Endothelial cell of umbilical vein (primary cell): ENCODE results near the gene IL22. TPM values are rescaled to one million over a fixed set of nuclear protein-coding genes. Genes with fewer than 3 reads are reported as not detected.

Experiments used
- BruUV-seq: library from RNA; stranded (reverse); fragments of 400-500 nt; replicated peaks from 2 replicates; lab custom pipeline; 2021; lab: Mats Ljungman, UMichigan
- CTCF ChIA-PET: fragments of 300-600, 350-600 bp; sonication (Branson Sonifier 250); formaldehyde crosslinking; loops from one replicate; lab custom pipeline; 2021; ENCODE audit warnings: antibody characterized with exemption, inconsistent platforms; lab: Charles Lee
- POLR2A ChIA-PET: fragments of 300-600, 350-600 bp; sonication (Branson Sonifier 250); formaldehyde crosslinking; loops from one replicate; lab custom pipeline; 2021; ENCODE audit warnings: antibody characterized with exemption, inconsistent platforms; lab: Charles Lee
- DNase-seq: peaks from one replicate; pipeline ENCODE4 v3.0.0-alpha.2; 2011; ENCODE audit warnings: low read depth, low spot score
- FAIRE-seq: peaks from 2 replicates; lab custom pipeline; 2011; peaks lifted over from hg19 to GRCh38; lab: Jason Lieb, UNC
- H2AFZ ChIP-seq: 2 replicates; pipeline ENCODE4 v1.6.0; 2012; ENCODE audit warnings: low read depth, low read length, control low read depth, inconsistent platforms
- H3K27ac ChIP-seq: 2 replicates; pipeline ENCODE4 v1.5.1; 2011; ENCODE audit warnings: low read depth, mild to moderate bottlenecking, control low read depth, low read length, moderate library complexity; ENCODE audit not compliant: insufficient read depth
- H3K27me3 ChIP-seq, 2 experiments: 2 replicates each; pipeline versions ENCODE4 v1.6.0 to v1.6.1; 2011; ENCODE audit warnings: low read length in 2 of 2, mixed read lengths in 1 of 2; ENCODE audit not compliant: control insufficient read depth in 2 of 2, insufficient read depth in 2 of 2
- H3K36me3 ChIP-seq, 2 experiments: 2 replicates in 1 of 2; 3 replicates in 1 of 2; pipeline ENCODE4 v1.5.1; 2011; ENCODE audit warnings: low read length in 2 of 2, mild to moderate bottlenecking in 1 of 2, moderate library complexity in 1 of 2; ENCODE audit not compliant: control insufficient read depth in 2 of 2, insufficient read depth in 2 of 2; ENCODE audit errors: extremely low read depth in 1 of 2
- H3K4me1 ChIP-seq: 3 replicates; pipeline ENCODE4 v1.5.1; 2011; ENCODE audit warnings: mild to moderate bottlenecking, low read length; ENCODE audit not compliant: control insufficient read depth, insufficient read depth; ENCODE audit errors: extremely low read depth
- H3K4me2 ChIP-seq: 2 replicates; pipeline ENCODE4 v1.6.1; 2011; ENCODE audit warnings: low read length, control low read depth, mixed read lengths; ENCODE audit not compliant: insufficient read depth
- H3K4me3 ChIP-seq, 3 experiments: fragments of 200-600 bp in 1 of 3; sonication (generic), shearing (Covaris generic) in 1 of 3; replicated peaks in 1 of 3; 2 replicates each; pipeline ENCODE4 v1.5.1; 2011 to 2016; ENCODE audit warnings: control low read depth in 3 of 3, low read length in 3 of 3, mild to moderate bottlenecking in 2 of 3, inconsistent platforms in 1 of 3, low read depth in 1 of 3, moderate library complexity in 1 of 3; ENCODE audit not compliant: insufficient read depth in 1 of 3
- H3K79me2 ChIP-seq: 2 replicates; pipeline ENCODE4 v1.6.0; 2012; ENCODE audit warnings: low read length, inconsistent platforms; ENCODE audit not compliant: control insufficient read depth, insufficient read depth
- H3K9ac ChIP-seq: replicated peaks from 2 replicates; pipeline ENCODE3; 2011; ENCODE audit warnings: low read length, control low read depth; ENCODE audit not compliant: insufficient read depth; ENCODE audit errors: extremely low read depth
- H3K9me1 ChIP-seq: replicated peaks from 3 replicates; pipeline ENCODE4 v1.6.0; 2011; ENCODE audit warnings: mild to moderate bottlenecking, low read length; ENCODE audit not compliant: control insufficient read depth, insufficient read depth; ENCODE audit errors: extremely low read depth
- H3K9me3 ChIP-seq: replicated peaks from 2 replicates; pipeline ENCODE4 v1.5.1; 2012; ENCODE audit warnings: low read length, inconsistent platforms; ENCODE audit not compliant: control insufficient read depth, insufficient read depth
- H4K20me1 ChIP-seq: replicated peaks from 2 replicates; pipeline ENCODE3; 2011; ENCODE audit warnings: mild to moderate bottlenecking, low read length; ENCODE audit not compliant: control insufficient read depth, insufficient read depth; ENCODE audit errors: extremely low read depth
- CTCF ChIP-seq, 2 donors: IDR thresholded peaks; 1 replicate in 1 of 2; 2 replicates in 1 of 2; pipeline ENCODE4 v1.5.1; 2011; ENCODE audit warnings: low read length in 2 of 2, mild to moderate bottlenecking in 2 of 2, moderate library complexity in 2 of 2, control low read depth in 1 of 2, inconsistent platforms in 1 of 2, low read depth in 1 of 2; ENCODE audit not compliant: insufficient read depth in 1 of 2; ENCODE audit errors: extremely low read depth in 1 of 2
- EZH2 ChIP-seq: IDR thresholded peaks from 2 replicates; pipeline ENCODE4 v1.6.1; 2012; ENCODE audit warnings: borderline replicate concordance, low read depth, mild to moderate bottlenecking, moderate library complexity, low read length, inconsistent platforms; ENCODE audit not compliant: severe bottlenecking
- FOS ChIP-seq: IDR thresholded peaks from 2 replicates; pipeline ENCODE4 v1.6.1; 2011; ENCODE audit warnings: mild to moderate bottlenecking, low read length, moderate library complexity, borderline replicate concordance; ENCODE audit not compliant: insufficient read depth
- GATA2 ChIP-seq: IDR thresholded peaks from 2 replicates; pipeline ENCODE4 v1.7.0; 2011; ENCODE audit warnings: low read depth, mild to moderate bottlenecking, moderate library complexity, mixed read lengths, low read length; ENCODE audit not compliant: insufficient read length, insufficient read depth
- JUN ChIP-seq: IDR thresholded peaks from 2 replicates; pipeline ENCODE4 v1.6.1; 2011; ENCODE audit warnings: borderline replicate concordance, low read depth; ENCODE audit not compliant: insufficient read length, insufficient read depth
- MYC ChIP-seq: IDR thresholded peaks from one replicate; pipeline ENCODE4 v1.6.1; 2011; ENCODE audit warnings: mild to moderate bottlenecking, low read depth, low read length
- POLR2A ChIP-seq: IDR thresholded peaks from 2 replicates; pipeline ENCODE4 v1.6.1; 2012; ENCODE audit warnings: low read depth, mild to moderate bottlenecking, control low read depth, low read length
- POLR2AphosphoS5 ChIP-seq: IDR thresholded peaks from 2 replicates; pipeline ENCODE4 v1.6.1; 2012; ENCODE audit warnings: low read depth, mild to moderate bottlenecking, control low read depth, low read length, moderate library complexity; ENCODE audit not compliant: insufficient read depth
- dilution Hi-C: fragments of 300-500 bp; cut with MboI; formaldehyde crosslinking; loops from one replicate; pipeline ENCODE4 v1.15.0; 2019; ENCODE audit warnings: low sequenced_read_pairs; ENCODE audit not compliant: extremely low pct_ligation_motif_present
- intact Hi-C: fragments of 100-400 bp; cut with micrococcal nuclease; formaldehyde crosslinking; loops from one replicate; pipeline ENCODE4 v1.10.0; 2022
- polyA plus RNA-seq, 4 experiments: library from polyadenylated mRNA; depleted of rRNA in 3 of 4; stranded (reverse) in 3 of 4; unstranded in 1 of 4; fragments of >200 nt; gene quantifications; 2 replicates each; pipeline versions ENCODE4 v1.2.1 to v1.2.3, GENCODE V29; 2011 to 2012; ENCODE audit warnings: missing spikeins in 1 of 4
- total RNA-seq: library from RNA; stranded (reverse); gene quantifications from 2 replicates; pipeline ENCODE4 v1.2.3, GENCODE V29; 2021

The IL22 gene
- total and polyA plus RNA-seq, 2 donors (not counting 3 experiments of a cell fraction or from before 2014, with no cell fraction given): not detected

- POLR2A ChIA-PET: no interaction called here
- Histone ChIP-seq H3K4me2 (no peak overlapping the region), H3K9me3 (no peaks in the 10 kb centered on the region), H3K4me3 (no peak overlapping the region), H3K4me1 (no peaks in the 10 kb centered on the region), H2AFZ (no peak overlapping the region), H3K9me1 (no peaks in the 10 kb centered on the region), H3K9ac (no peak overlapping the region), H3K27me3 (peaks cover under 1 to 5% of the 10 kb centered on the region in 2 experiments), H4K20me1 (no peaks in the 10 kb centered on the region), H3K27ac (no peak overlapping the region), H3K36me3 (no peaks in the 10 kb centered on the region), H3K79me2 (no peaks in the 10 kb centered on the region)
- no TSS peak for BruUV-seq
- dilution Hi-C loops: no loop called here
- intact Hi-C loops: no loop called here
- FAIRE-seq (no peak), DNase-seq (no peak)
- no peak for TF ChIP-seq FOS
- TF ChIP-seq GATA2: no peak
- TF ChIP-seq EZH2: no peak
- no peak for TF ChIP-seq JUN
- no peak for TF ChIP-seq POLR2A
- TF ChIP-seq CTCF (IDR thresholded peaks at IDR 0.05; ENCODE audit: extremely low read depth in 1 of 2, insufficient read depth in 1 of 2, low read depth in 1 of 2, low read length in 2 of 2): no peak
- CTCF ChIA-PET: interaction anchor here (0.6 to 2.4 kb wide), 8 partner anchors 7 to 875 kb away, joined by 3 to 14 read pairs (median 4); no protein-coding TSS in a partner anchor
Observed at GRCh38 chr12:68231229-68231628, 22.2 kb downstream of the IL22 start.

- no peaks in the 10 kb centered on the region for H4K20me1 ChIP-seq
- peaks cover 0 to 5% of the 10 kb centered on the region in 2 experiments for H3K27me3 ChIP-seq
- POLR2A ChIA-PET: no interaction called here
- H3K4me1 ChIP-seq: peaks cover under 1% of the 10 kb centered on the region
- dilution Hi-C loops (no loop called here), intact Hi-C loops (loop anchor here (10.0 kb wide), 3 partner anchors 185 to 575 kb away; partner anchors contain the start of genes MDM2 and RAP1B)
- TF ChIP-seq JUN (no peak), EZH2 (no peak), POLR2AphosphoS5 (no peak), MYC (no peak)
- FAIRE-seq (no peak), DNase-seq (no peak)
- H3K9ac ChIP-seq: no peak overlapping the region
- BruUV-seq: no TSS peak
- no peaks in the 10 kb centered on the region for H3K9me1 ChIP-seq
- no peaks in the 10 kb centered on the region for H3K9me3 ChIP-seq
- no peak overlapping the region for H3K4me3 ChIP-seq
- CTCF ChIA-PET: interaction anchor here (1.4 kb wide), 1 partner anchor 88 kb away, joined by 3 read pairs; no protein-coding TSS in a partner anchor
- no peak overlapping the region for H3K4me2 ChIP-seq
- no peaks in the 10 kb centered on the region for H3K79me2 ChIP-seq
- no peak overlapping the region for H3K27ac ChIP-seq
- H2AFZ ChIP-seq: no peak overlapping the region
- H3K36me3 ChIP-seq: no peaks in the 10 kb centered on the region
Observed at GRCh38 chr12:68229956-68230355, 23.4 kb downstream of the IL22 start.
